ENCODE data around the gene ZIC2.
"Not testable (repeated sequence)": the region's sequence is repeated elsewhere in the genome, so short reads cannot be mapped to it uniquely, and the experiment has no call there.

Gene ZIC2

DNA sequence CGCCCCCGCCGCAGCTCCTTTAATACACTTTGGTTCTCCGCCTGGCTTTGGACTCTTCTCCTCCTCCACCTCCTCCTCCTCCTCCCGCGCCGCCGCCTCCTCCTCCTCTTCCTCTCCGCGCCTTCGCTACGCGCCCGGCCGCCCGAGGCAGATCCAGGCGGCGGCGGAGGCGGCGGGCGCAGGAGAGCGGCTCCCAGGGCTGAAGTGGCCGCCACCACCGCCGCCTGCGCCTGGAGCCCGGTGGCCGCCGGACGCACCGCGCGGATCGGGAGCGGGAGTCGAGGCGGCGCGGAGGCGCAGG lies at the start of gene ZIC2:
TSS of gene ZIC2 (plus strand) at position 50 of the 301 bp plus-strand sequence. CDS start 281 bp downstream, outside the sequence.
- Histone ChIP-seq H3K4me3 (ENCODE audit: low read depth in 1 of 2, low read length in 2 of 2) (peak within 1 kb of the TSS in 1 of 2 donors; percentile 57), H3K9ac (ENCODE audit: low read depth in 1 of 2, low read length in 2 of 2) (no peak within 1 kb of the TSS), H3K27me3 (ENCODE audit: control insufficient read depth in 1 of 2, insufficient read depth in 2 of 2, low read length in 2 of 2) (peaks cover 75 to 79% of the 10 kb centered on the region in 2 donors), H3K27ac (ENCODE audit: low read depth, low read length) (no peak within 1 kb of the TSS), H3K9me3 (ENCODE audit: control insufficient read depth in 1 of 2, low read length in 2 of 2) (no peaks in the 10 kb centered on the region), H3K36me3 (ENCODE audit: control insufficient read depth in 1 of 2, insufficient read depth in 2 of 2, low read length in 2 of 2) (no peaks in the 10 kb centered on the region), H3K4me1 (ENCODE audit: control insufficient read depth in 1 of 2, insufficient read depth in 2 of 2, low read length in 2 of 2) (peaks cover 10 to 14% of the 10 kb centered on the region in 2 donors)

DNA sequence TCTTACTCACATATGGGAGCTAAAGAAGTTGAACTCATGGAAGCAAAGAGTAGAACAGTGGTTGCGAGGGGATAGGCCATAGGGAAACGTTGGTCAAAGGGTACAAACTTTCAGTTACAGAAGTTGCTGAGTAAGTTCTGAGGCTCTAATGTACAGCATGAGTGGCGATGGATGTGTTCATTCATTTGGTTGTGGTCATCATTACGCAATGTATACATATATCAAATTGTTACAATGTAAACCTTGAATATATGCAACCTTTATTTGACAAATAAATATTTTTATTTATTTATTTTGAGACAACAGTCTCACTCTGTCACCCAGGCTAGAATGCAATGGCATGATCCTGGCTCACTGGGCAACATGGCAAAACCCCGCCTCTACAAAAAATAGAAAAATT lies 48.7 kb upstream of the ZIC2 start:
- no peaks in the 10 kb centered on the region for H3K9me3 ChIP-seq (ENCODE audit: control insufficient read depth in 1 of 2, low read length in 2 of 2)
- no peak overlapping the region for H3K9ac ChIP-seq (ENCODE audit: low read depth in 1 of 2, low read length in 2 of 2)
- H3K27ac ChIP-seq (ENCODE audit: low read depth, low read length): no peak overlapping the region
- H3K4me1 ChIP-seq (ENCODE audit: control insufficient read depth in 1 of 2, insufficient read depth in 2 of 2, low read length in 2 of 2): no peaks in the 10 kb centered on the region
- no peak overlapping the region for H3K4me3 ChIP-seq (ENCODE audit: low read depth in 1 of 2, low read length in 2 of 2)
- no peaks in the 10 kb centered on the region for H3K36me3 ChIP-seq (ENCODE audit: control insufficient read depth in 1 of 2, insufficient read depth in 2 of 2, low read length in 2 of 2)
- peaks cover 0 to 4% of the 10 kb centered on the region in 2 donors for H3K27me3 ChIP-seq (ENCODE audit: control insufficient read depth in 1 of 2, insufficient read depth in 2 of 2, low read length in 2 of 2)

DNA sequence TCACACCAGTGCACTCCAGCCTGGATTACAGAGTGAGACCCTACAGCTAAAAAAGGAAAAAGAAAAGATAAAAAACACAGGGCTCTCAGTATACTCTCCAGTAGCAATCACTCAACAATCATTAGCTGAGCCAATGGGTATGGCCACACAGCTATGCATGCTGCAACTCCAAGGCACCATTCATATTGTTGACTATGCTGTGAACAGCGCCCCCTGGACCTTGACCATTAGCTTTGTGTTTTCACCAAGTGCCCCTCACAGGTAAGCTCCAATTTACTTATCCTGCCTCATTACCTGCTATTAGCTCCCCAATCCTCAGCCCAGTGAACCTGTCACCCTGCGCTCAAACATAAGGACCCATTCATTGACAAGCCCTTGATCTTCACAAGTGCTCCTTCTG lies 45.8 kb upstream of the ZIC2 start:
- Histone ChIP-seq H3K4me1 (ENCODE audit: control insufficient read depth in 1 of 2, insufficient read depth in 2 of 2, low read length in 2 of 2) (peaks cover 0 to 2% of the 10 kb centered on the region in 2 donors), H3K9me3 (ENCODE audit: control insufficient read depth in 1 of 2, low read length in 2 of 2) (no peaks in the 10 kb centered on the region), H3K36me3 (ENCODE audit: control insufficient read depth in 1 of 2, insufficient read depth in 2 of 2, low read length in 2 of 2) (no peaks in the 10 kb centered on the region), H3K27me3 (ENCODE audit: control insufficient read depth in 1 of 2, insufficient read depth in 2 of 2, low read length in 2 of 2) (peaks cover 0 to 4% of the 10 kb centered on the region in 2 donors), H3K27ac (ENCODE audit: low read depth, low read length) (no peak overlapping the region), H3K4me3 (ENCODE audit: low read depth in 1 of 2, low read length in 2 of 2) (no peak overlapping the region), H3K9ac (ENCODE audit: low read depth in 1 of 2, low read length in 2 of 2) (no peak overlapping the region)

DNA sequence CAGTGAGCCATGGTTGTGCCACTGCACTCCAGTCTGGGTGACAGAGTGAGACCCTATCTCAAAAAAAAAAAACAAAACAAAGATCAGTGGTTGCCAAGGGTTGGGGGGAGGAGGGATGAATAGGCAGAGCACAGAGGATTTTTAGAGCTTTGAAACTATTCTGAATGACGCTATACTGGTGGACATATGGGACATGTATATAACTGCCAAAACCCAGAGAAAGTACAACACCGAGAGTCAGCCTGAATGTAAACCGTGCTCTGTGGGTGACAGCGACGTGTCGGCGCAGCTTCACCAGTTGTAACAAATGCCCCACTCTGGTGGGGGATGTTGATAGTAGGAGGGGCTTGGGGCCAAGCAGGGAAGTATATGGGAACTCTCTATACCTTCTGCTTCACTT lies 42.9 kb upstream of the ZIC2 start:
- no peak overlapping the region for H3K9ac ChIP-seq (ENCODE audit: low read depth in 1 of 2, low read length in 2 of 2)
- H3K9me3 ChIP-seq (ENCODE audit: control insufficient read depth in 1 of 2, low read length in 2 of 2): no peaks in the 10 kb centered on the region
- no peak overlapping the region for H3K27ac ChIP-seq (ENCODE audit: low read depth, low read length)
- H3K36me3 ChIP-seq (ENCODE audit: control insufficient read depth in 1 of 2, insufficient read depth in 2 of 2, low read length in 2 of 2): no peaks in the 10 kb centered on the region
- H3K4me1 ChIP-seq (ENCODE audit: control insufficient read depth in 1 of 2, insufficient read depth in 2 of 2, low read length in 2 of 2): peaks cover 0 to 3% of the 10 kb centered on the region in 2 donors
- no peak overlapping the region for H3K4me3 ChIP-seq (ENCODE audit: low read depth in 1 of 2, low read length in 2 of 2)
- H3K27me3 ChIP-seq (ENCODE audit: control insufficient read depth in 1 of 2, insufficient read depth in 2 of 2, low read length in 2 of 2): peaks cover 0 to 4% of the 10 kb centered on the region in 2 donors

DNA sequence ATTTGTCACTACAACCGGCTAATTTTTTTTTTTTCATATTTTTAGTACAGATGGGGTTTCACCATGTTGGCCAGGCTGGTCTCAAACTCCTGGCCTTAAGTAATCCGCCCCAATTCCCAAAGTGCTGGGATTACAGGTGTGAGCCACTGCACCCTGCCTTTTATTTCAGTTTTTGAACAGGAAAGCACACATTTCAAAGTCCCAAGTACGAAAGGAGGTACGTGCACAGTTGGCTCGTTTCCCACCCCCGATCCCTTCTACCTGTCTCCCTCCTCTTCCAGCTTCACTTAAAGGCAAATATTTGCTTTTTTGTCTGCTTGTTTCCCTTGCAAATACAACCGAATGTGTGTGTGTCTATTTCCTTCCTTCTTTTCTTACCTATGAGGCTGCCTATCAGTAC lies 40.5 kb upstream of the ZIC2 start:
- Histone ChIP-seq H3K27ac (ENCODE audit: low read depth, low read length) (no peak overlapping the region), H3K4me1 (ENCODE audit: control insufficient read depth in 1 of 2, insufficient read depth in 2 of 2, low read length in 2 of 2) (peaks cover 0 to 3% of the 10 kb centered on the region in 2 donors), H3K27me3 (ENCODE audit: control insufficient read depth in 1 of 2, insufficient read depth in 2 of 2, low read length in 2 of 2) (peaks cover 4 to 7% of the 10 kb centered on the region in 2 donors)

DNA sequence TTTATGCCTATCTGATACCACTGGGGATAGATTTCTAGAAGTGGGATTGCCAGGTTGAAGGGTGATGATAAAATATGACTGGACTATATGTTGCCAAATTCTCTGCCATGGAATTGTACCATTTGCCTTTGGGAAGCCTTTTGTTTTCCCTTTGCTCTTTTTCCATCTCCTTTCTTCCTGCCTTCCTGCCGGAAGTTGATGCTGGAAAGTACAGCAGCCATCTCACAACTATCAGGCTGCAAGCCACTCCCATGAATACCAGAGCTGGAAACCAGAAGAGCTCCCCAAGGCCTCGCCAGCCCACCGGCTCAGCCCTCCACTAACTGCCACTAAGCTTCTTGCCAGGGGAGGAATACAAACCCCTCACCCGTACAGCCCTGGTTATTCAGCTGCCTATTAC lies 39.7 kb upstream of the ZIC2 start:
- Histone ChIP-seq H3K4me3 (ENCODE audit: low read depth in 1 of 2, low read length in 2 of 2) (no peak overlapping the region), H3K27ac (ENCODE audit: low read depth, low read length) (no peak overlapping the region), H3K9ac (ENCODE audit: low read depth in 1 of 2, low read length in 2 of 2) (no peak overlapping the region), H3K4me1 (ENCODE audit: control insufficient read depth in 1 of 2, insufficient read depth in 2 of 2, low read length in 2 of 2) (peaks cover 0 to 3% of the 10 kb centered on the region in 2 donors), H3K36me3 (ENCODE audit: control insufficient read depth in 1 of 2, insufficient read depth in 2 of 2, low read length in 2 of 2) (no peaks in the 10 kb centered on the region), H3K9me3 (ENCODE audit: control insufficient read depth in 1 of 2, low read length in 2 of 2) (no peaks in the 10 kb centered on the region), H3K27me3 (ENCODE audit: control insufficient read depth in 1 of 2, insufficient read depth in 2 of 2, low read length in 2 of 2) (peaks cover 4 to 7% of the 10 kb centered on the region in 2 donors)

More for the DNA sequence above, 40.5 kb upstream of the ZIC2 start:
- no peaks in the 10 kb centered on the region for H3K9me3 ChIP-seq (ENCODE audit: control insufficient read depth in 1 of 2, low read length in 2 of 2)
- no peak overlapping the region for H3K9ac ChIP-seq (ENCODE audit: low read depth in 1 of 2, low read length in 2 of 2)
- H3K36me3 ChIP-seq (ENCODE audit: control insufficient read depth in 1 of 2, insufficient read depth in 2 of 2, low read length in 2 of 2): no peaks in the 10 kb centered on the region
- no peak overlapping the region for H3K4me3 ChIP-seq (ENCODE audit: low read depth in 1 of 2, low read length in 2 of 2)

DNA sequence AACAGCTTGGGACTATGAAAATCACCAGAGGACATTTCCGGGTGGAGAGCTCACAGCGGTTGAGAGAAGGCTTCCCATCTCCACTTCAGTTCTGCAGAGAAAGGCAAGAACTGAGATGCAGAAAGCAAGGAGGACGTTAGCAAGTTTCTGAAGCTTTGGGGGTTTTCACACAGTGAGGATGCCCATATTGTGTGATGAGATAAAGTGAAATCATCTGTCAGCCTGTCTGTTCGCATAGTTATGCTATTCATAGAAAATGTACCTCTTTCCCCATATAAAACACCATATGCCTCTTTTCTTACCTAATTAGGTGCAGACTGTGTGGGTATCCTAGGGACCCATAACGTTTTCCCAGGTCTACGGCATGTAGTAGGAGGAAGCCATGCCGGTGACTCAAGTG lies 37.5 kb upstream of the ZIC2 start:
- Histone ChIP-seq H3K9ac (ENCODE audit: low read depth in 1 of 2, low read length in 2 of 2) (no peak overlapping the region), H3K27me3 (ENCODE audit: control insufficient read depth in 1 of 2, insufficient read depth in 2 of 2, low read length in 2 of 2) (peaks cover 0 to 10% of the 10 kb centered on the region in 2 donors), H3K36me3 (ENCODE audit: control insufficient read depth in 1 of 2, insufficient read depth in 2 of 2, low read length in 2 of 2) (no peaks in the 10 kb centered on the region), H3K9me3 (ENCODE audit: control insufficient read depth in 1 of 2, low read length in 2 of 2) (no peaks in the 10 kb centered on the region), H3K4me3 (ENCODE audit: low read depth in 1 of 2, low read length in 2 of 2) (no peak overlapping the region), H3K4me1 (ENCODE audit: control insufficient read depth in 1 of 2, insufficient read depth in 2 of 2, low read length in 2 of 2) (peaks cover 0 to 3% of the 10 kb centered on the region in 2 donors), H3K27ac (ENCODE audit: low read depth, low read length) (no peak overlapping the region)

DNA sequence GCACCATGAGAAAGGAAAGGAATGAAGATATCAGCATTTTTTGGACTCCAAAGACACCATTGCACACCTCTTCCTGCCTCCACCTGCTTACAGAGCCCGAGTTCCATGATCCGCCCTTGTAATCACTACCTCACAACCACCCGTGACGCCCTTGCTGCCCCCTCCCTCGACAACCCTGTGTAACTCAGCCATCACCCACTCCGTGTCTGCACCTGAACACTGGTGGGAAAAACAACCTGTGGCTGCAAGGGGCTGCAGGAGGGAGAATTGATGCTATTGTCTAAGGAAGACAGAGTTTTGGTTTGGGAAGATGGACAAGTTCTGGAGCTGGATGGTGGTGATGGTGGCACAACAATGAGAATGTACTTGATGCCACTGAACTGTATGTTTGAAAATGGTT lies 37.0 kb upstream of the ZIC2 start:
- no peaks in the 10 kb centered on the region for H3K9me3 ChIP-seq (ENCODE audit: control insufficient read depth in 1 of 2, low read length in 2 of 2)
- H3K9ac ChIP-seq (ENCODE audit: low read depth in 1 of 2, low read length in 2 of 2): no peak overlapping the region
- no peak overlapping the region for H3K27ac ChIP-seq (ENCODE audit: low read depth, low read length)
- peaks cover 0 to 11% of the 10 kb centered on the region in 2 donors for H3K27me3 ChIP-seq (ENCODE audit: control insufficient read depth in 1 of 2, insufficient read depth in 2 of 2, low read length in 2 of 2)
- H3K36me3 ChIP-seq (ENCODE audit: control insufficient read depth in 1 of 2, insufficient read depth in 2 of 2, low read length in 2 of 2): no peaks in the 10 kb centered on the region
- H3K4me3 ChIP-seq (ENCODE audit: low read depth in 1 of 2, low read length in 2 of 2): no peak overlapping the region
- H3K4me1 ChIP-seq (ENCODE audit: control insufficient read depth in 1 of 2, insufficient read depth in 2 of 2, low read length in 2 of 2): peaks cover 0 to 7% of the 10 kb centered on the region in 2 donors

DNA sequence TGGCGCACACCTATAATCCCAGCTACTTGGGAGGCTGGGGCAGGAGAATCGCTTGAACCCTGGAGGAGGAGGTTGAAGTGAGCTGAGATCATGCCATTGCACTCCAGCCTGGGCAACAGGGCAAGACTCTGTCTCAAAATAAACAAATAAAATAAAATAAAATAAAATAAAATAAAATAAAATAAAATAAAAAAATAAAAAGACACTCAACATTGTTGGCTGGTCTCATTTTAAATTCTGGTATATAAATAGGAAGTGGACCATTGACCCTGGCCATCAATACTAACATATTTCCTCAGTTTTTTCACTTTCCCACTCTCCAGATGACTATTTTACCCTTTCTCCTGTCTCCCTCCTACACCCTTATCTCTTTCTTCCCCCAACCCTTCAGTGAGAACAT lies 36.1 kb upstream of the ZIC2 start:
- not testable (repeated sequence) for H3K4me3 ChIP-seq (ENCODE audit: low read depth in 1 of 2, low read length in 2 of 2); H3K4me1 ChIP-seq (ENCODE audit: control insufficient read depth in 1 of 2, insufficient read depth in 2 of 2, low read length in 2 of 2); H3K27ac ChIP-seq (ENCODE audit: low read depth, low read length); H3K36me3 ChIP-seq (ENCODE audit: control insufficient read depth in 1 of 2, insufficient read depth in 2 of 2, low read length in 2 of 2); H3K9me3 ChIP-seq (ENCODE audit: control insufficient read depth in 1 of 2, low read length in 2 of 2); H3K9ac ChIP-seq (ENCODE audit: low read depth in 1 of 2, low read length in 2 of 2)
- peaks cover 4 to 11% of the 10 kb centered on the region in 2 donors for H3K27me3 ChIP-seq (ENCODE audit: control insufficient read depth in 1 of 2, insufficient read depth in 2 of 2, low read length in 2 of 2)

DNA sequence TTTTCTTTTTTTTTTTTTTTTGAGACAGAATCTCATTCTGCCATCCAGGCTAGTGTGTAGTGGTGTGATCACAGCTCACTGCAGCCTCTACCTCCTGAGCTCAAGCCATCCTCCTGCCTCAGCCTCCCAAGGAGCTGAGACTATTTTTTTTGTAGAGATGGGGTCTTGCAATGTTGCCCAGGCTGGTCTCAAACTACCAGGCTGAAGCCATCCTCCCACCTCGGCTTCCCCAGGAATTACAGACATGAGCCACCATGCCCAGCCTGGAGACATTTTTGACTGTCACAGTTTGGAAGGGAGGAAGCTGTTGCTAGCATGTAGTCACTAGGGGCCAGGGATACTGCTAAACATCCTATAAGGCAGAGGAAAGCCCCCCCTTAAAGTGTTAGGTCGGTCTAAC lies 33.9 kb upstream of the ZIC2 start:
- H3K4me1 ChIP-seq (ENCODE audit: control insufficient read depth in 1 of 2, insufficient read depth in 2 of 2, low read length in 2 of 2): peaks cover 0 to 5% of the 10 kb centered on the region in 2 donors
- no peak overlapping the region for H3K9ac ChIP-seq (ENCODE audit: low read depth in 1 of 2, low read length in 2 of 2)
- H3K9me3 ChIP-seq (ENCODE audit: control insufficient read depth in 1 of 2, low read length in 2 of 2): no peaks in the 10 kb centered on the region
- H3K4me3 ChIP-seq (ENCODE audit: low read depth in 1 of 2, low read length in 2 of 2): no peak overlapping the region
- H3K36me3 ChIP-seq (ENCODE audit: control insufficient read depth in 1 of 2, insufficient read depth in 2 of 2, low read length in 2 of 2): no peaks in the 10 kb centered on the region
- no peak overlapping the region for H3K27ac ChIP-seq (ENCODE audit: low read depth, low read length)
- H3K27me3 ChIP-seq (ENCODE audit: control insufficient read depth in 1 of 2, insufficient read depth in 2 of 2, low read length in 2 of 2): peaks cover 17 to 22% of the 10 kb centered on the region in 2 donors

DNA sequence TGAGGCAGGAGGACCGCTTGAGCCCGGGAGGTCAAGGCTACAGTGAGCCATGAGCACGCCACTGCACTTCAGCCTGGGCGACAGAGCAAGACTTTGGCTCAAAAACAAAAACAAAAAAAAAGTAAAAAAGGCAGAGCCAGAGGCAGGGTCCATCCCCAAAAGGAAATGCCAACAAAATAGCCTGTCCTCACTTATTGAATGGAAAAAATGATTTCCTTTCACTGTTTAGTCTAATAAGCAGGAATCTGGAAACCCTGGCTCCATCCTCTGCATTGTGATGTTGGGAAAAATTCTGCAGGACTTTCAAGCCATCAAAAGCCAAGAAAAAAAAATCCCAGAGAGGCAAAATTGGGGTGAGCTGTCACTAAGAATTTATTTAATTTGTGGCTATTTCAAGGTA lies 33.2 kb upstream of the ZIC2 start:
- Histone ChIP-seq H3K4me1 (ENCODE audit: control insufficient read depth in 1 of 2, insufficient read depth in 2 of 2, low read length in 2 of 2) (peaks cover 0 to 5% of the 10 kb centered on the region in 2 donors), H3K27ac (ENCODE audit: low read depth, low read length) (no peak overlapping the region), H3K9ac (ENCODE audit: low read depth in 1 of 2, low read length in 2 of 2) (no peak overlapping the region), H3K36me3 (ENCODE audit: control insufficient read depth in 1 of 2, insufficient read depth in 2 of 2, low read length in 2 of 2) (no peaks in the 10 kb centered on the region), H3K9me3 (ENCODE audit: control insufficient read depth in 1 of 2, low read length in 2 of 2) (no peaks in the 10 kb centered on the region), H3K4me3 (ENCODE audit: low read depth in 1 of 2, low read length in 2 of 2) (no peak overlapping the region), H3K27me3 (ENCODE audit: control insufficient read depth in 1 of 2, insufficient read depth in 2 of 2, low read length in 2 of 2) (peaks cover 25 to 29% of the 10 kb centered on the region in 2 donors)

All from duodenal mucosa (tissue), 2 donors.